GM10248 (cell line): Measurements from ENCODE around the gene SLC39A13.

Source experiments
- CTCF ChIA-PET: fragments of 300-600 bp; sonication (Branson Sonifier 250); formaldehyde crosslinking; extraction: SDS; loops from one replicate; lab custom pipeline; 2021; ENCODE audit warnings: antibody characterized with exemption; lab: Yijun Ruan, JAX
- POLR2A ChIA-PET: fragments of 350-650 bp; sonication (Branson Sonifier 250); formaldehyde crosslinking; extraction: SDS; loops from one replicate; lab custom pipeline; 2020; ENCODE audit warnings: antibody characterized with exemption; lab: Yijun Ruan, JAX
- DNase-seq: peaks from one replicate; pipeline ENCODE4 v3.0.0; 2012; ENCODE audit errors: extremely low spot score
- CTCF ChIP-seq: IDR thresholded peaks from 2 replicates; pipeline ENCODE4 v1.5.1; 2012; ENCODE audit warnings: mild to moderate bottlenecking, low read depth; ENCODE audit errors: extremely low read depth, missing control alignments, control extremely low read depth

SLC39A13 gene

GRCh38 chr11:47461876-47462275 is 53.5 kb downstream of the SLC39A13 start:
- CTCF ChIA-PET = interaction anchor here (1.3 to 2.0 kb wide), 2 partner anchors 9 to 18 kb away, joined by 3 to 6 read pairs; no protein-coding TSS in a partner anchor
- TF ChIP-seq CTCF = no peak
- no peak for DNase-seq
- POLR2A ChIA-PET = no interaction called here

GRCh38 chr11:47464483-47464882 is 56.1 kb downstream of the SLC39A13 start:
- no peak for DNase-seq
- no peak for TF ChIP-seq CTCF
- CTCF ChIA-PET = interaction anchor here (1.4 to 3.9 kb wide), 2 partner anchors 10 to 89 kb away, joined by 3 to 24 read pairs; partner anchors contain the start of gene CELF1
- POLR2A ChIA-PET = interaction anchor here (0.6 kb wide), 1 partner anchor 268 kb away, joined by 4 read pairs; no protein-coding TSS in a partner anchor
